ENCODE data around the gene RAB3GAP1.

The RAB3GAP1 gene

DNA sequence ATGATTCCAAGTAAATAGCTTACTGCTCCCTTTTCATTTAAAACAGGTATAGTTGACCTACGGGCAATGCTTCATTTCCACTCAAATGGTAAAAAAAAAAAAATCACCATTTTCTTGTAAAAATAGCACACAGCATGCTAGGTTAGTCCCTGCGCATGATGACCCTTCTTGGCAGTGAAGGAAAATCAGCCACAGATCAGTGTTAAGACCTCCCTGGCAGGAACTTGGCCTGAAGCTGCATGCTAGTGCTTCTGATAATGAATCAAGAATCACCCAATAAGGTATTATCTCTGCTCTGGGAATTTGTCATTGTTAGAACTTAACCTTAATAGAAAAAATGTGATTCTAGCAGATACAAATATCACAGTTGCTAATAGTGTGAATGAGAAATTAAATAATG is 166.3 kb downstream of the RAB3GAP1 start:
- no peak for DNase-seq (ENCODE audit: low read depth in 2 of 2, low spot score in 1 of 2)

DNA sequence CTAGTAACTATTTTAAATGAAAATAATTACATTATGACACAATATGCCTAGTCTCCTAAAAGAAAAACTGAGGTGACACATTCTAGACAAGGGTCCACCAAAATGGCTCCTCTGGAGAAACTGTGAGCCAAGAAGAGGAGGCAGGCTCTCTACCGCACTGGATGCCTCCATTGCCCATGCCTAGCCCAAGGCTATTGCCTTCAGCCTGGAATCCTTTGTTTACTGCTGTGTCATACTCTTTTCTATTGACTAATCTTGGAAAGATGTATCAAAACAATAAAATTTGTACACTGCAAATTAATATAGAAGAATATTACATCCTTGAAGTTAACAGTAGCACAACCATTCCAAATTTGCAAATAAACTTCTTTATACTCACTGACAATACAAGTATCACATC is 167.1 kb downstream of the RAB3GAP1 start:
- DNase-seq (ENCODE audit: low read depth in 2 of 2, low spot score in 1 of 2) = no peak
